Keratinocyte (primary cell): Measurements from ENCODE around the gene EPS8L2.

Experiments used
- EZH2 ChIP-seq: IDR thresholded peaks from one replicate; pipeline ENCODE4 v1.6.1; 2012; ENCODE audit warnings: inconsistent platforms, mild to moderate bottlenecking, low read length, moderate library complexity
- TF ChIP-seq, protein P1 (sequence below), 3 experiments: IDR thresholded peaks in 1 of 3; conservative IDR thresholded peaks in 1 of 3; optimal IDR thresholded peaks in 1 of 3; 2 replicates in 2 of 3; 3 replicates in 1 of 3; pipeline versions ENCODE3 to v1.5.1; 2011; ENCODE audit warnings: low read length in 3 of 3, mild to moderate bottlenecking in 3 of 3, moderate library complexity in 2 of 3, control low read depth in 1 of 3, inconsistent platforms in 1 of 3; ENCODE audit not compliant: insufficient read depth in 2 of 3; ENCODE audit errors: extremely low read depth in 1 of 3

DNA sequence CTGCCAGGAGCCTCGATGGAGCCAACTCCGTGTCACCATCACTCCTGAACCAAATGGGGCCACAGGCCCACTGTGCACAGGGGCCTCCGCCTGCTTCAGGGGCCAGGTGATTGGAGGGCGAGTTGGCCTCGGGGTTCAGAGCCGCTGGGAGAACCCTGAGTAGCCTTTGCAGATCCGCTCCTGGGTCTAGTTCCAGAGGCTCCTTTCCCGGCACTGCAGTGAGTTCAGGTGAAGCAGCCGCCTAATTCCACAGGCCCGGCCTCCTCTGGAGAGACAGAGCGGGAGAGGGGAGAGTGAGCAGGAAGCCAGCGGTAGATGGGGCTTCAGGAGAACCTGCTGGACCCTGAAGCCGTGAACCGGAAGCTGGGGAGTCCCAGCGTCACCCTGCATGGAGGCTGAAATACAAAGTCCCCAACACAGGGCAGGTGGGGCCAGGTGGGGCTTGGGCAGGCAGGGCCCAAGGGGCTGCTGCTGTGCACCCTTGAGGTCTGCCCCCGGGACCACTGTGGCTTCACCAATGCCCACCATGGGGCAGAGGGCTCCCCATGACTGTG, 46.4 kb upstream of the EPS8L2 start:
- TF ChIP-seq, protein P1, sequence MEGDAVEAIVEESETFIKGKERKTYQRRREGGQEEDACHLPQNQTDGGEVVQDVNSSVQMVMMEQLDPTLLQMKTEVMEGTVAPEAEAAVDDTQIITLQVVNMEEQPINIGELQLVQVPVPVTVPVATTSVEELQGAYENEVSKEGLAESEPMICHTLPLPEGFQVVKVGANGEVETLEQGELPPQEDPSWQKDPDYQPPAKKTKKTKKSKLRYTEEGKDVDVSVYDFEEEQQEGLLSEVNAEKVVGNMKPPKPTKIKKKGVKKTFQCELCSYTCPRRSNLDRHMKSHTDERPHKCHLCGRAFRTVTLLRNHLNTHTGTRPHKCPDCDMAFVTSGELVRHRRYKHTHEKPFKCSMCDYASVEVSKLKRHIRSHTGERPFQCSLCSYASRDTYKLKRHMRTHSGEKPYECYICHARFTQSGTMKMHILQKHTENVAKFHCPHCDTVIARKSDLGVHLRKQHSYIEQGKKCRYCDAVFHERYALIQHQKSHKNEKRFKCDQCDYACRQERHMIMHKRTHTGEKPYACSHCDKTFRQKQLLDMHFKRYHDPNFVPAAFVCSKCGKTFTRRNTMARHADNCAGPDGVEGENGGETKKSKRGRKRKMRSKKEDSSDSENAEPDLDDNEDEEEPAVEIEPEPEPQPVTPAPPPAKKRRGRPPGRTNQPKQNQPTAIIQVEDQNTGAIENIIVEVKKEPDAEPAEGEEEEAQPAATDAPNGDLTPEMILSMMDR (optimal IDR thresholded peaks at IDR 0.05 in 1 of 3, IDR thresholded peaks at IDR 0.05 in 1 of 3, conservative IDR thresholded peaks at IDR 0.05 in 1 of 3; ENCODE audit: extremely low read depth in 1 of 3, insufficient read depth in 2 of 3, low read length in 3 of 3), result no peak
- no peak for TF ChIP-seq EZH2
